WERI-Rb-1 (cell line): Measurements from ENCODE around the gene DNASE1L3.

Experiments
- DNase-seq: peaks from one replicate; pipeline ENCODE4 v3.0.0-alpha.2; 2020
- H3K27ac ChIP-seq: fragments of 250-450 bp; sonication (Bioruptor Pico); 2 replicates; pipeline ENCODE4 v1.5.1; 2020; ENCODE audit warnings: mild to moderate bottlenecking, moderate library complexity
- H3K27me3 ChIP-seq: fragments of 250-450 bp; sonication (Bioruptor Pico); 2 replicates; pipeline ENCODE4 v1.5.1; 2021; ENCODE audit warnings: mild to moderate bottlenecking, low read depth, moderate library complexity; ENCODE audit not compliant: insufficient read depth, severe bottlenecking
- H3K36me3 ChIP-seq: fragments of 250-450 bp; sonication (Bioruptor Pico); 2 replicates; pipeline ENCODE4 v1.5.1; 2020; ENCODE audit warnings: mild to moderate bottlenecking, moderate library complexity
- H3K4me3 ChIP-seq: 2 replicates; pipeline ENCODE4 v1.5.1; 2011; ENCODE audit warnings: low read depth, mild to moderate bottlenecking, control low read depth, low read length
- H3K9me3 ChIP-seq: fragments of 250-450 bp; sonication (Bioruptor Pico); 2 replicates; pipeline ENCODE4 v1.5.1; 2021; ENCODE audit warnings: mild to moderate bottlenecking, moderate library complexity; ENCODE audit not compliant: severe bottlenecking
- CTCF ChIP-seq: IDR thresholded peaks from 2 replicates; pipeline ENCODE4 v1.5.1; 2011; ENCODE audit warnings: low read depth, mild to moderate bottlenecking, control low read depth, inconsistent platforms, low read length

DNASE1L3 gene

GRCh38 chr3:58216496-58217195 lies 5.9 kb upstream of the DNASE1L3 start:
- Histone ChIP-seq H3K36me3 (no peaks in the 10 kb centered on the region), H3K9me3 (no peaks in the 10 kb centered on the region), H3K27ac (no peak overlapping the region), H3K27me3 (no peaks in the 10 kb centered on the region), H3K4me3 (no peak overlapping the region)
- DNase-seq: no peak
- TF ChIP-seq CTCF: no peak

- DNase-seq: no peak
- no peaks in the 10 kb centered on the region for H3K27me3 ChIP-seq
- no peak overlapping the region for H3K4me3 ChIP-seq
- no peak overlapping the region for H3K27ac ChIP-seq
- no peak for TF ChIP-seq CTCF
- H3K36me3 ChIP-seq: no peaks in the 10 kb centered on the region
- no peaks in the 10 kb centered on the region for H3K9me3 ChIP-seq
These were observed 4.7 kb upstream of the DNASE1L3 start for GRCh38 chr3:58215317-58216025.

GRCh38 chr3:58214484-58215316 lies 3.9 kb upstream of the DNASE1L3 start:
- TF ChIP-seq CTCF: no peak
- no peak overlapping the region for H3K27ac ChIP-seq
- H3K27me3 ChIP-seq: no peaks in the 10 kb centered on the region
- no peaks in the 10 kb centered on the region for H3K9me3 ChIP-seq
- no peak overlapping the region for H3K4me3 ChIP-seq
- no peaks in the 10 kb centered on the region for H3K36me3 ChIP-seq
- DNase-seq: no peak

- no peak for DNase-seq
- no peaks in the 10 kb centered on the region for H3K27me3 ChIP-seq
- H3K4me3 ChIP-seq: no peak overlapping the region
- no peaks in the 10 kb centered on the region for H3K36me3 ChIP-seq
- no peak for TF ChIP-seq CTCF
- no peak overlapping the region for H3K27ac ChIP-seq
- no peaks in the 10 kb centered on the region for H3K9me3 ChIP-seq
These were observed 839 bp downstream of the DNASE1L3 start for GRCh38 chr3:58209933-58210332.

GRCh38 chr3:58207954-58208353 lies 2.8 kb downstream of the DNASE1L3 start:
- no peak for TF ChIP-seq CTCF
- Histone ChIP-seq H3K27ac (no peak overlapping the region), H3K4me3 (no peak overlapping the region), H3K27me3 (no peaks in the 10 kb centered on the region), H3K9me3 (no peaks in the 10 kb centered on the region), H3K36me3 (no peaks in the 10 kb centered on the region)
- DNase-seq: no peak
